Measurements from ENCODE around the gene INVS.
"Not testable (repeated sequence)": the region's sequence is repeated elsewhere in the genome, so short reads cannot be mapped to it uniquely, and the experiment has no call there.

- TF ChIP-seq, protein P1, sequence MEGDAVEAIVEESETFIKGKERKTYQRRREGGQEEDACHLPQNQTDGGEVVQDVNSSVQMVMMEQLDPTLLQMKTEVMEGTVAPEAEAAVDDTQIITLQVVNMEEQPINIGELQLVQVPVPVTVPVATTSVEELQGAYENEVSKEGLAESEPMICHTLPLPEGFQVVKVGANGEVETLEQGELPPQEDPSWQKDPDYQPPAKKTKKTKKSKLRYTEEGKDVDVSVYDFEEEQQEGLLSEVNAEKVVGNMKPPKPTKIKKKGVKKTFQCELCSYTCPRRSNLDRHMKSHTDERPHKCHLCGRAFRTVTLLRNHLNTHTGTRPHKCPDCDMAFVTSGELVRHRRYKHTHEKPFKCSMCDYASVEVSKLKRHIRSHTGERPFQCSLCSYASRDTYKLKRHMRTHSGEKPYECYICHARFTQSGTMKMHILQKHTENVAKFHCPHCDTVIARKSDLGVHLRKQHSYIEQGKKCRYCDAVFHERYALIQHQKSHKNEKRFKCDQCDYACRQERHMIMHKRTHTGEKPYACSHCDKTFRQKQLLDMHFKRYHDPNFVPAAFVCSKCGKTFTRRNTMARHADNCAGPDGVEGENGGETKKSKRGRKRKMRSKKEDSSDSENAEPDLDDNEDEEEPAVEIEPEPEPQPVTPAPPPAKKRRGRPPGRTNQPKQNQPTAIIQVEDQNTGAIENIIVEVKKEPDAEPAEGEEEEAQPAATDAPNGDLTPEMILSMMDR (IDR thresholded peaks at IDR 0.05): not testable (repeated sequence)
- TF ChIP-seq POLR2AphosphoS5 (IDR thresholded peaks at IDR 0.05; ENCODE audit: insufficient read depth in 1 of 2, low read depth in 1 of 2): not testable (repeated sequence)
Measured at GRCh38 chr9:100145976-100146375, 46.9 kb downstream of the INVS start.
